ENCODE results near the gene GNS. TPM values are rescaled to one million over a fixed set of nuclear protein-coding genes. Genes with fewer than 3 reads are reported as not detected.

The GNS gene
- total RNA-seq, 1 experiment from 2014 or later: 26.0 TPM

- no peaks in the 10 kb centered on the region for H3K27me3 ChIP-seq (ENCODE audit: insufficient read depth, low read length)
- H3K27ac Mint-ChIP-seq: no peak overlapping the region
- H3K56ac ChIP-seq (ENCODE audit: insufficient read length, low read depth, low read length): no peak overlapping the region
- H4K20me1 ChIP-seq (ENCODE audit: control insufficient read depth, insufficient read depth, insufficient read length): no peaks in the 10 kb centered on the region
- no peaks in the 10 kb centered on the region for H3K9me3 Mint-ChIP-seq
- no peak overlapping the region for H3K4ac ChIP-seq (ENCODE audit: low read depth, low read length)
- H3K18ac ChIP-seq (ENCODE audit: insufficient read length, low read depth, low read length): no peak overlapping the region
- H2AFZ ChIP-seq (ENCODE audit: low read length): no peak overlapping the region
- H3T11ph ChIP-seq (ENCODE audit: low read length): no peak overlapping the region
- no peaks in the 10 kb centered on the region for H3K79me2 ChIP-seq (ENCODE audit: insufficient read depth, low read length)
- no peaks in the 10 kb centered on the region for H3K4me1 Mint-ChIP-seq
- H3K4me2 ChIP-seq (ENCODE audit: insufficient read depth, insufficient read length, low read length): no peak overlapping the region
- no peak overlapping the region for H2BK15ac ChIP-seq (ENCODE audit: low read depth, low read length)
- H3K4me3 Mint-ChIP-seq: no peak overlapping the region
- no peak overlapping the region for H3K14ac ChIP-seq (ENCODE audit: insufficient read depth, low read length)
- no CpG with 5 or more reads among the region's 2 CpGs for WGBS (ENCODE audit: extremely low coverage, insufficient read length, low lambda C conversion rate)
- H3K9me3 ChIP-seq (ENCODE audit: control insufficient read depth, low read depth, low read length): no peaks in the 10 kb centered on the region
- no peaks in the 10 kb centered on the region for H3K79me1 ChIP-seq (ENCODE audit: insufficient read depth, low read depth, low read length, poor library complexity, severe bottlenecking)
- H3K4me1 ChIP-seq (ENCODE audit: insufficient read depth, low read length): no peaks in the 10 kb centered on the region
- H3K27me3 Mint-ChIP-seq (ENCODE audit: low read depth): no peaks in the 10 kb centered on the region
- H3K36me3 Mint-ChIP-seq (ENCODE audit: insufficient read depth in 1 of 3, low read depth in 3 of 3): peaks cover 0 to 3% (median 1%) of the 10 kb centered on the region in 3 experiments; a peak in 4 of 7 replicates
- no peak overlapping the region for H2BK120ac ChIP-seq (ENCODE audit: low read depth, low read length, poor library complexity, severe bottlenecking)
- H3K9ac ChIP-seq (ENCODE audit: extremely low read depth, insufficient read length, low read length): no peak overlapping the region
- H4K5ac ChIP-seq (ENCODE audit: insufficient read length, low read depth, low read length): no peak overlapping the region
- H2BK20ac ChIP-seq (ENCODE audit: low read depth, low read length, poor library complexity, severe bottlenecking): no peak overlapping the region
- H2AK5ac ChIP-seq (ENCODE audit: insufficient read length, low read length): no peak overlapping the region
- H3K23me2 ChIP-seq (ENCODE audit: insufficient read length, low read depth, low read length, poor library complexity, severe bottlenecking): no peaks in the 10 kb centered on the region
- no peak overlapping the region for H2BK5ac ChIP-seq (ENCODE audit: insufficient read length, low read length)
- H2BK12ac ChIP-seq (ENCODE audit: insufficient read length, low read depth, low read length): no peak overlapping the region
- TF ChIP-seq CTCF (conservative IDR thresholded peaks at IDR 0.05): no peak
- H4K91ac ChIP-seq (ENCODE audit: insufficient read length, low read depth, low read length): no peak overlapping the region
- H3K27ac ChIP-seq (ENCODE audit: insufficient read length, low read depth, low read length): no peak overlapping the region
- no peak overlapping the region for H4K8ac ChIP-seq (replicated peaks; ENCODE audit: insufficient read length, low read depth, low read length)
- H3K23ac ChIP-seq (ENCODE audit: insufficient read length, low read depth, low read length): no peak overlapping the region
- no peak for DNase-seq
Observed at GRCh38 chr12:64709429-64709828, 49.8 kb downstream of the GNS start.
